T-helper 22 cell (primary cell): ENCODE data around the gene SELENOM.
"Not testable (repeated sequence)": the region's sequence is repeated elsewhere in the genome, so short reads cannot be mapped to it uniquely, and the experiment has no call there.

ENCODE experiments used
- DNase-seq: peaks from one replicate; pipeline ENCODE4 v3.0.0-alpha.2; 2020; ENCODE audit warnings: low read depth

The SELENOM gene

DNA sequence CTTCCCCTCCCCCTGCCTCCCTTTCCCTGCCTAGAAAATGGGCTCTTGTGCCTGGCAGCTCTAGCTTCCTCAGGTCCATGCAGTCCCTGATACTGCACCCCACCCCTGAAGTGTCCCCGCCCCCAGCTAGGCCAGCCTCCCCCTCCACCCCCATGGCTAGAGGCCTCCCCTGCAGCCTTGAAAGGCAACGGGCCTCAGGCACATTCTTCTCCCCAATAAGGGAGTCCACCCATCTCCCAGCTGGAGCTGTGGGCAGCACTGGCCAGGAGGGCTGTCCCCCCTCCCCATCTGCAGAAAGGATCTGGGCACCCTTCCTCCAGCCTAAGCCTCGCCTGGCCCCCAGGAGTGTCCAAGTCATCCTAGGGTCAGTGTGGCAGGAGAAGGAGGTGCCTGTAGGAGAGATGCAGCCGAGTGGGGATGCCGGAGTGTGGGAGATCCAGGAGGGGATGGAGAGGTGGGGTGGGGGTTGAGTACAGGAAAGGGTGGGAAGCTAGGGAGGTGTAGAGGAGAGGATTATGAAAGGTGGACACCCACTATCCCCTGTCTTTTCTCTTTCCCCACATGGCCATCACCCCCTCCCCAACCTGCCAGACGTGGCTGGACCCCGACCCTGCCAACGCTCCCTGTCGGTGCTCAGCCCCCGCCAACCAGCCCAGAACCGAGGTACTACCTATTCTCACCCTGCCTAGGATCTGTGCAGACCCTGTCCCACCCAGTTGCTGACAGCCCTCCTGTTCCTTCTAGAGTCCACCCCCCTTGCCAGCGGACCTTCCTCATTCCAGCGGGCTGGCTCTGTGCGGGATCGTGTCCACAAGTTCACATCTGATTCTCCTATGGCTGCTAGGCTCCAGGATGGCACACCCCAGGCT, 16.9 kb downstream of the SELENOM start:
- DNase-seq = no peak

DNA sequence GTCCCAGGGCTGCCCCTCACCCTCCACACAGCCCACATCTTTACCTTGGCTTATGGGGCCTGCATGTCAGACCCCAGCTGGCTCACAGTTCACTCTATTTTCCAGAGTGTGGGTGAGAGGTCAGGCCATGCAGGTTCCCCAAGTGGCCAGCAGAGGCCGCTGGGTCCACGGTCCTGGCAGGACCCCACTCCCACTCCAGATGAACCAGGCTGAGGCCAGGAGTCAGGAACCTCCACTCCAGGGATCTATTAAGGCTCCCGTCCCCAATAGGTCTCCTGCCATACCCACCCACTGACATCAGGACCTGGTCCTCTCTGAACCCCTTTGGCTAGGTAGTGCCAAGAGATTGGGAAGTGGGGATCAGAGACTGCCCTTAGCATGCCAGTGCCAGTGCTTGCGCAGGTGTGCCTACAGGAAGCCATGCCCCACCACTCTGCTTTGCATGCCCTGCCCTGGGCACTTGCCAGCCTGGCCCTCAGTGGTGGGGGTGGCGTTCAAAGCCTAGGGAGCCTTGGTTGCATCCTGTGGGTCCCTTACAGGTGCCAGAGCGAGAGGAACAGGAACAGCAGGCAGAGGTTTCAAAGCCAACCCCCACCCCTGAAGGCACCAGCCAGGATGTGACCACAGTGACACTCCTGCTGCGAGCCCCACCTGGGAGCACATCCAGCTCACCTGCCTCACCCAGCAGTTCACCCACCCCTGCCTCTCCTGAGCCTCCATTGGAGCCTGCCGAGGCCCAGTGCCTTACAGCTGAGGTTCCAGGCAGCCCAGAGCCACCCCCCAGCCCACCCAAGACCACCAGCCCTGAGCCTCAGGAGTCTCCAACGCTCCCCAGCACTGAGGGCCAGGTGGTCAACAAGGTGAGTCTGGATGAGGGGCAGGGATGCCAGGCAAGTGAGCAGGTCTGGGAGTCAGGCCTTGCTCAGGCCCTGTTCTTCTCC, 17.9 kb downstream of the SELENOM start:
- no peak for DNase-seq

DNA sequence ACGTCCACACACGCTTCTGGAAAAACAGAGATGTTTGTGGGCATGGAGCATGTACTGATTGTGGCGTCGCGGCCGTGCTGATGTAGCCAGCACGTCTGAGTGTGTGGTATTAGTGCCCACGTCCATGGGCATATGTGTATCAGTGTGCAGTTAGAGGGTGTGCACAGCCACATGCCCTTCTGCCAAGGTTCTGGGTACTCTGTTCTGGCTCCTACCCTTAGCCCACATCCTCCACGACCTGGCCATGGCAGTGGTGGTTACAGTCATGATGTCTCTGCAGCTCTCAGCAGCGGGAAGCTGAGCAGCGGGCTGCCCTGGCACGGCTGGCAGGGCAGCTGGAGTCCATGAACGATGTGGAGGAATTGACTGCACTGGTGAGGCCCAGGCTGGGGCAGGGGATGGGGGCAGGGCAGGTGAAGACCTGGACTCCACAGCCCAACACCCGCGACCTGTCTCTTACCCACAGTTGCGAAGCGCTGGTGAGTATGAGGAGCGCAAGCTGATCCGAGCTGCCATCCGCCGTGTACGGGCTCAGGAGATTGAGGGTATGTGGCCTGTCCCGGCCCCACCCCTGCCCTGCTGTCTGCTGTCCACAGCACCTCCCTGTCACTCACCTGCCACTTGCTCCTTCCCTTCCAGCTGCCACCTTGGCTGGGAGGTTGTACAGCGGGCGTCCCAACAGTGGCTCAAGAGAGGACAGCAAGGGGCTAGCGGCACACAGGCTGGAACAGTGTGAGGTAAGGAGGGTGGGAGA, 19.0 kb downstream of the SELENOM start:
- no peak for DNase-seq

DNA sequence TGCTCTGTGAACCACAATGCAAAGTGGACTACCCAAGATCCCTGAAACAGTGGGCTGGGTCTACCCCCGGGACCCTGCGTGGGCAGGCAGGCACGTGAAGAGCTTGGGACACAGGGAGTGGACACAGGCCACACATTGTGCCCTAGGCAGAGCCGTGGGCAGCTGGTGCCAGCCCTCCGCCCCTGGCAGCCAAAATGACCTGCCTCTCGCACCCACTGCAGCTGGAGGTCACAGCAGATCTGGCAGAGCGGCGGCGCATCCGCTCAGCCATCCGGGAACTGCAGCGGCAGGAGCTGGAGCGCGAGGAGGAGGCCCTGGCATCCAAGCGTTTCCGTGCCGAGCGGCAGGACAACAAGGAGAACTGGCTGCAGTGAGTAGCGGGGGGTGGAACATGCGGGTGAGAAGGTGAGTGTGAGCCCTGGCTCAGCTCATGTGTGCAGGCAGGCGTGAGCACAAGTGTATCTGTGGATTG, 19.6 kb downstream of the SELENOM start:
- DNase-seq = no peak

DNA sequence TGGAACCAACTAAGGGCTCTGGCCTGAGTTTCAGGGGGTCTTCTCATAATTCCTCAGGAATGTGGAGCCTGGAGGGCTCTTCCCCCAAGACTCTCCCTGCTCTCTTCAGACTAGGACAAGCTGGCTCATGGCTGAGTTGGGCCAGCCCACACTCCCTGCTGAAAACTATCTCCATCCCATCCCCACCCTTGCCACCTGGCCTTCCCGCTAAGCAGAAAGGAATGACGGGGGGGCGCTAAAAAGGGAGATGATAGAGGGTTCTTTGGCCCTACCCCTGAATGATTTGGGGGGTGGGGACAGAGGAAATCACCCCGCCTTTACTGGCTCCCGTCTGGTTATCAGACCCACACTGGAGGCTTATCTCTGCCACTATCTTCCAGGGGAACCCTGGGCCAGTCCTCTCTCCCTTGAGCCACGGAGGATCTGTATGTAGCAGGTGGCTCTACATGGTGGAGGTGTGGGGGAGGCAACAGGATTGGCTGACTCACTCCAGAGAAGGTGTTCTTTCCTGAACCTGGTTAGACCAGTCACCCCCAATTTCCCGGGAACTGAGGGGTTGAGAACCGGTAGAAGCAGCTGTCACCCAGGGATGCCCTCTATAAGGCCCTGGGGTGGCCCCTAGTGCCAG, 20.6 kb downstream of the SELENOM start:
- no peak for DNase-seq

DNA sequence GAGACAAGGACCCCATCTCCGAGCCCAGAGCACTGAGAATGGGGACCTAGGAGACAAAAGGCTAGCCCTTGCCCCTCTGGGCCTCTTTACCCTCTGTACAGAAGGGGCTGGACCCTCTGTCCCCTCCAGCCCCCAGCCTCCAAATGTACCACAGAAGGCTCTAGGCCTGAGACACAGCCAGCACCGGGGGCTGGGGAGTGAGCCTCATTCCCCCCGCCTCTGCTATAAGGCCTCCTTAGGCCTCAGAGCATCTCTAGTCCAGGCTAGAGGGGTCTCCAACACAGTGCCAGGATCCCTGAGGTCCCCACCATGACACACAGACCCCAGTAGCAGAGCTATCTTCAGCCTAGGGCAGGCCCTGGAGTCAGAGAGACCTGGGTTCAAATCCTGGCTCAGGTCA, 21.4 kb downstream of the SELENOM start:
- no peak for DNase-seq

DNA sequence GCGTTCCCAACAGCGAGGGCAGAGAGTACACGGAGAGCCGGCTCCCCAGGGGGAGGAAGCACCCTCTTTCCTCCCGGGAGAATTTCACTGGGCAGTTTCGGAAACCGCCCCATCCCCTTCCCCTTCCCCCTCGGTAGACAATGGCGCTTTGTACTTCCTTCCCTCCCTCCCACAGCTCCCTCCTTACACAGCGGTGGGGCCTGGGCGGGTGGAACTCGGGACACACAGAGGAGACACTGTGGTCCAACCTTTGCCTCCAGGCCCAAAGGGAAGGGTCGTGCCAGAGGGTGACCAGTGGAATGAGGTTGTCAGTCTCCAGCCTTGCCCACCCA, 21.9 kb downstream of the SELENOM start:
- no peak for DNase-seq

DNA sequence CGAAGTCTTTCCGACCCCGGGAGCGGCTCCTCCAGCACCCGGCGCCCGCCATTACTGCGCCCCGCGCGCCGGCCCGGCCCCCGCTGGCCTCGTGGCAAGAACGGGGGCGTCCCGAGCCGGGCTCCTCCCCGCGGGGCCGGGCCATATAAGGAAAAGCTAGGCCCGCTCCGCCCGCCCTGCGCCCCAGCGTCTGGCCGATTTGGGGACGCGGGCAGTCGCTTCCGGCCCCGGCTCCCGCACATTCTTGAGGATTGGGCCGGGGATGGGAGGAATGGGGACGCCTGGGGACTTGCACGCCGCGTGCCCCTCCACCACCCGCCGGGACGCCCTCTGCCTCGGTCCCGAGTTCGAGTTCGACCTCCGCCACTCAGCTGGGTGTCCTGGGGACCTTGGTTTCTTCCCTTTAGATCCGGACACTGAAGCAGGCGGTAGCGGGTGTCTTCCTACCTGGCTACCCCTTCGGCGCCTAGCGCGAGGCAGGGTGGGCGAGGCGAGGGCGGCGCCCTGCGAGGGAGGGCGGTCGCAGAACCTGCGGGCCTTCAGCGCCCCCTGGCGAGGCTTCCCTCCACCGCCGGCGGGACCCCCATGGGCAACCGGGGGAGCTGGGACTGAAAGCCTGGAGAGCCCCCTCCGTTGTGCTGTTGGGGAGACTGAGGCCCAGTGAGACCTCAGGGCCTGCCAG, 22.4 kb downstream of the SELENOM start:
- peak; percentile 71 for DNase-seq

DNA sequence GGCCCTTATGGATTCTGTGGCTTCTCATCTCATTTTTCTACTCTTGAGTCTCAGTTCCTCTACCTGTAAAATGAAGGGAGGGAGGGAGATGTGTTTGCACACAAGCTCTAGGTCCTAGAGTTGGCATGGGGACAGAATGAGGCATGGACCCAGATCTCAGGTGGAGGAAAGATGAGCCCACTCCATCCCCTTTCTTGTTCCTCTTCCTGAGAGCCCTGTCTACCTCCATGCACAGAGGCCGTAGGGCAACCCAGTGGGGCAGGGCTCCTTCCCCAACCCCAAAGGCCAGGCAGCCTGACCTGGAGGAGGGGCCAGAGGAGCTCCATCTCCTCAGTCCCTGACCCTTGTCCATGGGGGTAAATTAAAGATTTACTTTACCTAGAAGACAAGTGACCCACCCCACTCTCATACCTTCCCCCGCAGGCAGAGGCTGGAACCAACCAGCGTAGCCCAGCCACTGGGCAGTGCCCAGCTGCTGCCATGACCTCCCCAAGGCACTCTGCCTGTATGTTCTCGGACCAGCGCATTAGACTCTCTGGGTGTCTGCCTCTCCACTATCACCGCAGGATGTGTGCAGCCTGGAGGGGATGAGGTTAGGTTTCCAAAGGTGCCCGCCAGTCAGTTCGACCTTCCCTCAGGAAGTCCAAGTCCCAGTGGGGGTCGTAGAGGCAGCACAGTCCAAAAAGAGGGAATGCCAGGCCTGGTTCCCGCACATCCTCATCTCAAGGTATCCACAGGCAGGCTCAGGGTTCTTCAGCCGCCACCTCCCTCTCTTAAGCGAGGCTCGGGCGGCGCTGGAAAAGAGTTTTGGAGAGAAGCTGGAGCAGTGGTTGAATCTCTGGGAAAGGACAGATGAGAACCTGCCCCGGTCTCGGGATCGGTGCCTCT, 23.2 kb downstream of the SELENOM start:
- DNase-seq = no peak

DNA sequence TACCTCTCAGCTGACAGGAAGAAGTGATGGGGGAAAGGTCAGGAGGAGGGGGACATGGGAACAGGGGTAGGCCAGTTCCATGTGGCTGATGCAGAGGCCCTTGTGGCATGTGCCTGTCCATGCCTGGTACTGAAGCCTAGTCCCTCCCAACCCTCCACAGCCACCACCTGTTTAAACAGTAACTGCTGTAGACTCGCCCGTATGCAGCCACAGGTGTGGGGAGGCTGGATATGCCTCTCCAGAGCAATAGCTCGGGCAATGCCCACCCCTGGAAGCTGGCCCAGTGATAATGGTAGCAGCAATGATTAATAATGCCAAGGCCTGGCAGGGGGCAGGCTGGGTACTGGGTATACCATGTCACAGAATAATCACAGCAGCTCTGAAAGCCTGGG, 24.0 kb downstream of the SELENOM start:
- no peak for DNase-seq

DNA sequence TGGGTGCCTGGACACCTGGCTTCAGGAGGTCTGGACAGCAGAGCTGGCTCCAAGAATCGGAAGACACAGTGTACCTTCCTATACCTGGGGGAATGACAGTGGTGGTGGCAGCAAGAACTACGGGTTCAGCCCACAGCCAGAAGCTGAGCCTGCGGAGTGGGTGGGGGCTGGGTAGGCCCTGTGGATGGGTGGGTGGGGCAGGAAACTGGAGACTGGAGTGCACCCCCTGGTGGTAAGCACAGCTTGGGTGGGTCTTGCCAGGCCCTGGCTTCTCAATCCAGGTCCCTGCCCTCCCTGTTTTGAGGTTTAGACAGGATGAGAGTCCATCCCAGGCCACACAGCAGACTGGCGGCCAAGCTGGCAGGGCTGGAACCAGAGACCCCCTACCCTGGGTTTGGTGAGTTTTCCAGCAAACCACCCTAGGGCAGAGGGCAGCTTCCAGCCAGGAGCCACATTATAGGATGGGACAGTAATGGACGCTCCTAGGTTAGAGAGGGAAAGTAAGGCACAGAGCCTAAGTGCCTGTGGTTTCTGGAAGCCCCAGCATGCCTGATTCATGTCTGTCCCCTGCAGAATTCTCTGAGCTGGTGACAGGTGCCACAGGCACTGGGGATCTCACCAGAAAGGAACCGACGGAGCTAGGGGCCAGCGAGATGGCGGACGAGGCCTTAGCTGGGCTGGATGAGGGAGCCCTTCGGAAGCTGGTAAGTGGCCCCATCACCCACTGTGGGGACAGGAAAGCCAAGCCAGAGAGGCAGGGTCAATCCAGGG, 24.6 kb downstream of the SELENOM start:
- DNase-seq = no peak

DNA sequence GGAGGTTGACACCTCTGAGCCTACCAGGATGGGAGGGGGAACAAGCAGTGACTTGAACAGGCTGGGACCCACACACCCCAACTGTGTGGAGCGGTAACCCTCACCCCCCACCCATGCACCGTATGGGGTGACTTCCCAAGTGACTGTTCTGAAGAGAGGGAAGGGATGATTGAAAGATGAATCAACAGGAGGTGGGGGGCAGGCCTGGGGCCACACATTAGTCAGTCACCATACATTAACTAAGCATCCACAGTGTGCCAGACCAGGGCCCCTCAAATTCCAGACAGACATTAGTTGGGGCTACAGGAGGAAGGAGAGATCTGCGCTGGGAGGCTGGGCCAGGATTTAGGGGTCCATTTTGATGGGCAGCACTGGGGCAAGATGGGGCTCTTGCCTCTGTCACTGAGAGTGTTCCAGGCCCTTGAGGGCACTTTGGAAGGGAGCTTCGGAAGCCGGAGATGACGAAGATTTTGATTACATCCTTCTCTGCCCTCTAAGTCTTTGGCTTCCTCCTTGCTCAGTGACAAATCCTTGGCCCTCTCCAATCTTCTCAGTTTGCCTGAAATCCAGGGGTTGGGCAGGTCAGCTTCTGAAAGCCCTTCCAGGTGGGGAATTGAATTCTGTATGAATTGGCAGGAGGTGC, 25.3 kb downstream of the SELENOM start:
- no peak for DNase-seq

DNA sequence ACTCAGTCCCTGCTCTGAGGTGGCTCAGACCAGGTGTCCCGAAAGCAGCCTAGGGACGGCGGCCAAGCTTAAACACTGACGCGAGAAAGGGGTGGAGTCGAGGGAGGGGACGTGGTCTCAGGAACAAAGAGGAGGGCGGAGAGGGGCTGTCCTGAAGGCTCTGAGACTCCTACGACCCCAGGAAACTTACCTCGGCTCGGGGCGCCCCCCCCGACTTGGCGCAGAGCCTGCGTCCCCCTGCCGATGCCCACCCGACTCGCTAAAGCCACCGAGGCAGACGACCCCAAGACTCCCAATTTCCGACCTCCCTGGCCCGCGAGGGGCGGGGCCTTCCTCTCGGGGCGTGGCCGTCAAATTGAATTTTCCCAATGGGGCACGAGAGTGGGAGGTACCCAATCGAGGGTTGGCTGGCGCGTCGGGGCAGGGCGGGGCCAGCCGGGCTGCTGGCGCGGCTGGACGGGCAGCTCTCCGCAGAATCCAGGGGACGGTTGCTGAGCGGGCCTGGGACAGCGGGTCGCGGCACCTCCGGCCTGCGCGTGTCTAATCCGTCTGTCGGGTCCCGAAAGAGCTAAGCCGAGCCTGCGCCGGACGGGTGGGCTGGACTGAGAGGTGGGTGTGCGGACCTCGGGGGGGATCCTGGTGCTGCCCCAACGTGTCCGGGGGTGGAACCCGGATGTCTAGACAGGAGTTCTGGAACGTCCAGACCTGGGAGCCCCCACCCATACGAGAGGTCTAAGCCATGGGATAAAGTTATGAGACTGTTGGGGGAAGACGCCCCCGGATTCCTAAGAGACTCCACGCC, 26.3 kb downstream of the SELENOM start, which contains the start of gene SMTN:
SMTN (plus strand) TSS at position 471 of the 802 bp plus-strand sequence. CDS start 1,941 bp downstream, outside the sequence.
- DNase-seq = peak; percentile 74

DNA sequence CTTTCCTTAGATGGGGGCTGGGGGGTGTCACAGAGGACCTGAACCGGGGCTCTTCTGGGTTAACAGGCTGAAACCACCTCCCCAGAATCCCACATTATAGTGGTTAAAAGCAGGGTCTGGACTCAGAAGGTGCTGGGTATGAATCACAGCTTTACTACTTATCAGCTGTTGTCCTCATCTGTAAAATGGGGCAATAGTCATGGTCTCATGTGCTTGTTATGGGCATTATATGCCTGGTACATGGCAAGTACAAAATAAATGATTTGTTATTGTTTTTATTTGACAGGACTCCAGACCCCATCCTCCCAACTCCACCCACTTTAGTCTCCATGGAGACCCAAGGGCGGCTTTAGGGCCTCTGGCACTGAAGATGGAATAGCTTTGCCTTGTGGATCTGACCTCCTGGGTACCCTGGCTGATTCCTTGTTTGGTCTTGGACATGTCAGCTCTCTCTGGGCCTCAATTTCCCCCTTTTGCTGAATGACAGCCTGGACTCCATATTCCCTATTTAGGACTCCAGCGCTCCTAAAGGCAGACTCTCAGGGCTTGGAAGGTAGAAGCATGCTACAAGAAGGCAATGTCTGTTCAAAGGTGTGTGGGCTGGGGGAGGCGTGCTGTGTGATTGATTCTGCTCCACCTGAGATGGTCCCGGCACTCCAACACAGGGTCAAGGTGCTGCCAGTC, 27.1 kb downstream of the SELENOM start:
- DNase-seq = no peak

DNA sequence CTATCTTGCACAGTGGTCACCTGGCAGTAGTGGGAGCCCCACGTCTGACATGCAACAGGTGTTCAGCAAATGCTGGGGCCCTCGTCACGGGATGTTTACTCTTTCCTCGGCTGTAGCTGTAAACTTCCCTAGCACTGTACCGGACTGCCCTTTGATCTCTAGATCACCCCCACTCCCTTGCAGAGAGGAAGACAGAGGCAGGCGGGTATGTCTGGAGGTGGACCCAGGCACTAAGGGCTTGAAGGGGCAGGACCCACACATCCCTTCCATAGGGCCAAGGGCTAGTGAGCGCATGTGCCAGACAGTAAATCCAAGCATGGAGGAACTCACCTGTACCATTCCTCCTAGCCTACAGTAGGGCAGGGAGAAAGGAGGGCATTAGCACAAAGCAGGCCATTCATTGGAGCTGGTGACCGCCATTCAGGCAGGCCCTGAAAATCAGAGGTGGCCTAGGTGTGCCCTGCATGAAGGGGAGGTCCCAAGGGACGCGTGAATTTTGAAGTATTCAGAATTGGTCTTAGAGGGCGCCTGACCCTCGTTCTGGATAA, 28.2 kb downstream of the SELENOM start:
- no peak for DNase-seq

DNA sequence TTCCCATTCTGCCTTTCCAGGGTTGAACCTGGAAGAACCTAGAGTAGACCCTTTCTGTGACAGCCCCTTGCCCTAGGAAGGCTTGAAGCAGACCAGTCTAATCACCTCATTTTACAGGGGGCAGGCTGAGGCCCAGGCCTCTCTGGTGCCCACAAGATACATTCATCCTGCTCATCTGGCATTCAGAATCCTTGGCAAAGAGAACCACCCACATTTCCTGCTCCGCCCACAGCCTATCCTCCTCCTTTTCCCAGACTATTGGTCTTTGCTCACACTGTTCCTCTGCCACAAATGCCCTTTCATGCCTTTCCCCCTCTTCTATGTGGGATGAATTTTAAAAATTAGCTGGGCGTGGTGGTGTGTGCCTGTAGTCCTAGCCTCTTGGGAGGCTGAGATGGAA, 29.0 kb downstream of the SELENOM start:
- not testable (repeated sequence) for DNase-seq

DNA sequence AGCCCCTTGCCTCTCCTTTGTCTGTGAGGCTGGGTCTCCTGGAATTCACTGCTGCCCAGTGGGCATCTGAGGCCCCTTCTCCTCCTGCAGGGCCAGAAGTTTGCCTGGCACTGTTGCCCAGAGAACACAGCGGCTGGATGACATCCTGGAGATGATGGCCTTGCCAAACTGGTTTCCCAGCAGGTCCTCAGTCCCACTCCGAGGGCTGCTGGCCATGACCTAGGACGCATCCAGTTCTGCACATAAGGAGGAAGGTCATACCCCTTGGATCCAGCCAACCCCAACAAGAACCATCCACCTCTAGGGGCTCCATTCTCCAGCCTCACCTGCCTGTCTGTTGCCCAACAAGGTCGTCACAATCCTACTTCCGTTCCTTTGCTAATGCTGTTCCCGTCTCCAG, 29.7 kb downstream of the SELENOM start:
- DNase-seq = no peak
